ENCODE results near the gene HINFP. TPM values are rescaled to one million over a fixed set of nuclear protein-coding genes. Genes with fewer than 3 reads are reported as not detected.
A peak's percentile ranks its signal among the peaks of the same experiment; 100 is the strongest.
"Not testable (repeated sequence)": the region's sequence is repeated elsewhere in the genome, so short reads cannot be mapped to it uniquely, and the experiment has no call there.

The HINFP gene
- total RNA-seq, 1 donor from 2014 or later: 30.4 TPM

DNA sequence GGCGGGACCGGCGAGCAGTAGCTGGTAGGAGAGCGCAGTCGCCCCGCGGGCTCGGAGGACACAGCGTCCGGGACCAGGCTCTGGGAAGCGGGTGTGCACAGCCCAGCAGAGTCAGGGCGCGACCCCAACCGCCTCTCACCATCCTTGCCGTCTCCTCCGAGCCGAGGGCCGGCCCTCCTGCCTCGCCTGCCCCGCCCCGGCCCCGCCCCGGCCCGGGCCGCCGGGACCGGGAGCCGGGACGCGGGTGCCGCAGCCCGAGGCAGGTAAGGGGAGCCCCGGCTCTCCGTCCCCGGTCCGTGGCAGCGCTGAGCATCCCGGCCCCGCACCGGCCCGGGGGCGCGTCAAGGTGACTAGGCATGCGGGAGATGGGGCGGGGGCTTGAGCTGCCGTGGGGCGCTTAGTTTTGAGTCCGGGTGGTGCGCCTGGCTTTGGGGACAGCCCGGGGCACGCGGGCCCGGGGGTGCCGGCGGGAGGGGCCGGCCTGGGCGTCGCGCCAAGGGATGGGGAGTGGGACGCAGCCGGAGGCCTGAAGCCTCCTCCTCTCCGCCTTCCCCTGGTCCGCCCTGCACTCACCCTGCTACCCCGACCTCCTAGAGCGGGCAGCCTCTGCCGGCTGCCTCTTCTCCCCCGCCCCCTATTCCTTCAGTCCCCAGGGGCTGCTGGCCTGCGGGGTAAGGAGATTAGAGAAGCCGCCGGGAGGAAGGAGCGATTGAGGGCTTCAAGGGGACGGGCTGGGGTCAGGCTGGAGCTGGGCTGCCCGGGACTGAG lies 27.8 kb downstream of the HINFP start, which contains the start of gene ABCG4:
TSS of gene ABCG4 (plus strand) at position 35 of the 768 bp plus-strand sequence. CDS start 914 bp downstream, outside the sequence.
- peak; percentile 33 for ATAC-seq
- intact Hi-C loops (cut with DNase I): no loop called here
- DNase-seq (ENCODE audit: low spot score): no peak

DNA sequence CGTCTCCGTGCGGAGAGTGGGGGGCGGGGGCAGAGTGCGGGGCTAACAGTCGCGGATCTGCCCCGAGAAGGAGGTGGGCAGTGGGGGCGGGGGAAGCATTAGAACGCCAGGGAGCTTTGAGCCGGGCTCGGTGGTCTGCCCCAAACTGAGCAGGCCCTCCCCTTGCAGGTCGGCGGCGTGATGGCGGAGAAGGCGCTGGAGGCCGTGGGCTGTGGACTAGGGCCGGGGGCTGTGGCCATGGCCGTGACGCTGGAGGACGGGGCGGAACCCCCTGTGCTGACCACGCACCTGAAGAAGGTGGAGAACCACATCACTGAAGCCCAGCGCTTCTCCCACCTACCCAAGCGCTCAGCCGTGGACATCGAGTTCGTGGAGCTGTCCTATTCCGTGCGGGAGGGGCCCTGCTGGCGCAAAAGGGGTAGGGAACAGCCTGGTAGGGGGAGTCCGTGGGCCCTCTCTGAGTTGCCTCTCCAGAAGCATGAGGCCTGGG lies 28.5 kb downstream of the HINFP start:
- no peak for DNase-seq (ENCODE audit: low spot score)
- no peak for ATAC-seq
- intact Hi-C loops (cut with DNase I): no loop called here

DNA sequence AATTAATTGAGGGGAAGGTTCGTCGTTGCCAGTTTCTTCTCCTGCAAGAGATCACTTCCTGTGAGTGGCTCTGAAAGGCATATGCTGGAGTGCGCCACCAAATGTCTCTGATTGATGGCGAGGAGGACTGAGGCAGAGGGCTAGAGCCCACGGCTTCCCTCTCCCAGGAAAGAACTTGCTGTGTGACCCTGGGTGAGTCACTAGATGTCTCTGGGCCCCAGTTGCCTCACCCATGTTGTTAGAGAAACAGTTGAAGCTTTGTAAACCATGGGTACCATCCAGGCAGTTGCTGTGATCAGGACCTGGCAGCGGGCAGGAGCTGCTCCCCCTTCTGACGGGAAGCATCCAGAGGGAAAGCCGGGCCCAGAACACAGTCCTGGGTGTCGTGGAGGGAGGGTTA lies 30.7 kb downstream of the HINFP start:
- DNase-seq (ENCODE audit: low spot score) (no peak), ATAC-seq (no peak)
- intact Hi-C loops (cut with DNase I): no loop called here

DNA sequence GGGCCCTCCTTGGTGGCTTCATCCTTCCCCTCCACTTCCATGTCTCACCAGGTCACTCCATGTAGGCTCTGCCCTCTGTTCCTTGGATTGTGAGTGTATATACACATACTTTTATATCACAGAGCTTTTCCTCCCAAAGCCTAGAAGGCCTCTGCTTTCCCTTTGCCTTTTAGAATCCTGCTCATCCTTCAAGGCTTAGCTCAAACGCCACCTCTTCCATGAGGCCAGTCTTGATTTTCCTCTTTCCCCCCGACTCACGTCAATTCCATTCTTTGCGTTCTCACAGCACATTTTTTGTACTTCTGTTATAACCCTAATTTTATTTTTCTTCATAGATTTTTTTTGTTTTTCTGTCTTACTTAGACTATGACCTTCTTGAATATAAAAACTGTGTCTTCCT lies 31.2 kb downstream of the HINFP start:
- DNase-seq (ENCODE audit: low spot score): no peak
- intact Hi-C loops (cut with DNase I): no loop called here
- no peak for ATAC-seq

DNA sequence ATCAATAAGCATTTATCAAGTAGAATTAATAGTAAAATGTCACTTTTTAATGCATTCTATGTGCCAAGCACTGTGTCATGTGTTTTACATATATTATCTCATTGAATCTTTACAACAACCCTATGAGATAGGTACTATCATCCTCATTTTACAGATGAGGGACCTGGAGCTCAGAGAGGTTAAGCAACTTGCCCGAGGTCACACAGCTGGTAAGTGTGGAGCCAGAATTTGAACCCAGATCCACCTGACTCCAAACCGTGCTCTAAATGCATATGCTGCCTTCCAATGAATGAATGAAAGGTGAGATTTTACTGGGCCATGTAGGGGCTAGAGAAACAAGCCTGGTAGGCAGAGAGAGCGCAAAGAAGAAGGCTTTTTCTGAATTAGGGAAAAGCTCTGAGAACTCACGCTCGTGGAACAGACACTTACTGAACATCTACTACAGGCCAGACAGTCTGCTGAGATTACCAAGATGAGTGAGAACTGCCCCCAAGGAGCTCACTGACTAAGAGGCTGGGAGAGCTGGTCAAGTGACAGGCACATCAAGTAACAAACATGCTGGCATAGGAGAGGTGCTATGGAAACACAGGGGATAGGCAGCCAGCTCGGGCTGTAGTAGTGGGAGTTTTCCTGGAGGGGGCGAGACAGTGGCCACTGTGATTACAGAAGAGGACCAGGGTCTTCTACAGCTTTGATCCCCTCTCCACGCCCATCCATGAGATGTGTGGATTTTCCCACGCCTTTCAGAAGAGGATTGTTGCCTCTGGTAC lies 31.9 kb downstream of the HINFP start:
- DNase-seq (ENCODE audit: low spot score) (no peak), ATAC-seq (no peak)
- intact Hi-C loops (cut with DNase I): no loop called here

DNA sequence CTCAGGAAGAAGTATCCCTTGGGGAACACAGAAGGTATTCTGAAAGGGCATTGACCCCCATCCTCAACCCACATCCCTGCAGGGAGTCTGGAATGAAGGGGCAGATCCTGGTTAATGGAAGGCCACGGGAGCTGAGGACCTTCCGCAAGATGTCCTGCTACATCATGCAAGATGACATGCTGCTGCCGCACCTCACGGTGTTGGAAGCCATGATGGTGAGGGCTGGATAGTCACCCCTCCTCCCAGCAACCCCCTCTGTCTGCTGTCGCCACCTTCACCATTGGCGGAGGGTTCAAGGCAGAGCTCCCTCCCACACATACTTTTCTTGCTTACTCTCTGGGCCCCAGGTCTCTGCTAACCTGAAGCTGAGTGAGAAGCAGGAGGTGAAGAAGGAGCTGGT lies 32.8 kb downstream of the HINFP start:
- intact Hi-C loops (cut with DNase I): no loop called here
- ATAC-seq (no peak), DNase-seq (ENCODE audit: low spot score) (no peak)

DNA sequence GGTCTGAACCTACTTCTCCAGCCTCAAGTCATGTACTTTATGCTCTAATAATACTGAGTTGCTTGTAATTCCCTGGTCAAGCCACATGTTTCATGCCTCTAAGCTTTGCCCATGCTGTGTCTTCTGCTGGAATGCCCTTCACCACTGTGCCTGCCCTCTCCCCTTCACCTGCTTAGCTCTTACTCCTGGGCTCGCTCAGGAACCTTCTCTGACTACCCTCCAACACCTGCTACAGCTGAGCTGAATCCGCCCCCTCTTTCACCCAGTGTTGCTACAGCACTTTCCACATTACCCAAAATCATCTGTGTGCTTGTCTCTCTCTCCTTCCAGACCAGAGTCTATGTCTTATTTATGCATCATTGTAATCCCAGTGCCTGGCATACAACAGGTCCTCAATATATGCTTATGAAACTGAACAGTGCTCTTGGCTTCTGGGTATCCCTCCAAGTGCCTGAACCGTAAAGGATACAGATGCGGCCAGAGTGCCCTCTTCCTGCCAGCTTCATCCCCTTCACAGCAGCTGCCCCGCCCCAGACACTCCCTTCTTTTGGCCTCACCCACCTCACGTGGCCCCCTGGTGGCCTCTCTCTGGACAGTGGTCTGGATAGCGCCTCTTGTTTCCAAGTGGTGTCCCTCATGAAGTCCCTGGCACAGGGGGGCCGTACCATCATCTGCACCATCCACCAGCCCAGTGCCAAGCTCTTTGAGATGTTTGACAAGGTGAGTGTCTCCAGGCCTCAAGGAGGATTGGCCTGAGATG lies 34.5 kb downstream of the HINFP start:
- intact Hi-C loops (cut with DNase I): no loop called here
- ATAC-seq: no peak
- no peak for DNase-seq (ENCODE audit: low spot score)

DNA sequence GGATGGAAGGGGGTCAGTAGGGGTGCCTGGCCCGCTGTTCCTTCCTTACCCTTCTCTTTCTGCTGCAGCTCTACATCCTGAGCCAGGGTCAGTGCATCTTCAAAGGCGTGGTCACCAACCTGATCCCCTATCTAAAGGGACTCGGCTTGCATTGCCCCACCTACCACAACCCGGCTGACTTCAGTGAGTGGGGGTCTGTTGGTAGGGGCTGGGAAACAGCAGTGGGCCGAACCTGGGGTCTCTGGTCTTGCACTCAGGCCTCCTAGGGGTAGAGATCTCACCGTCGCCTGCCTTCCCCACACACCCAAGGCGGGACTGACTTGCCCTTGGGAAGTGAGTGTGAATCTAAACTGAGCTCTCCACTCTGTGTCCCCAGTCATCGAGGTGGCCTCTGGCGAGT lies 35.1 kb downstream of the HINFP start:
- intact Hi-C loops (cut with DNase I): no loop called here
- no peak for DNase-seq (ENCODE audit: low spot score)
- ATAC-seq: no peak

DNA sequence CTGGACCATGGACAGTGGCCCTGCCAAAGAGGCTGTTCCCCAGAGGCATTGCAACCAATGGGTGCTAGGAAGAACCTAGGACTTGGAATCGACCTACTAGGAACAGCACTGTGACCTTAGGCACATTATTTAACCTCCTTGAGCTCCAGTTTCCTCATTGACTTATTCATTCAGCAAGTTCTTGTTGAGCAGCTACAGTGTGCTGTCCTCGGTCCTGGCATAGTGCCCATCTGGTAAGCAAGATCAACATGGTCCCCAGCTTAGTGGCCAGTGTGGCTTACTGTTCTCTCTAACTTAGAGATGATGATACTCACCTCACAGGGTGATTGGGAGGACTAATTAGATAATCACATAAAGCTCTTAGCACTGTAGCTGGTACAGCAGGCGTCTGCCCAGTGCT lies 35.7 kb downstream of the HINFP start:
- intact Hi-C loops (cut with DNase I): no loop called here
- DNase-seq (ENCODE audit: low spot score): no peak
- ATAC-seq: no peak

DNA sequence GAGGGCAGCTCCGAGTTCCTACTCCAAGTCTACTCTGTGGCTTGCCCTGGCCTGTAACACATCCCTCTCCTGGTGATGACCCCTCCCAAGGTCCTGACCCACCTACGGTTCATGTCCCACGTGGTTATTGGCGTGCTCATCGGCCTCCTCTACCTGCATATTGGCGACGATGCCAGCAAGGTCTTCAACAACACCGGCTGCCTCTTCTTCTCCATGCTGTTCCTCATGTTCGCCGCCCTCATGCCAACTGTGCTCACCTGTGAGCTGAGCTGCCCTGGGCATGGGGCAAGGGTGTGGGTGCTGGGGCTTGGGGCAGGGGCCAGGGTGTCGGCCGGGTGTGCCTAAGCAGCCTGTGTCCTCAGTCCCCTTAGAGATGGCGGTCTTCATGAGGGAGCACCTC lies 37.1 kb downstream of the HINFP start:
- ATAC-seq (no peak), DNase-seq (ENCODE audit: low spot score) (no peak)
- intact Hi-C loops (cut with DNase I): no loop called here

DNA sequence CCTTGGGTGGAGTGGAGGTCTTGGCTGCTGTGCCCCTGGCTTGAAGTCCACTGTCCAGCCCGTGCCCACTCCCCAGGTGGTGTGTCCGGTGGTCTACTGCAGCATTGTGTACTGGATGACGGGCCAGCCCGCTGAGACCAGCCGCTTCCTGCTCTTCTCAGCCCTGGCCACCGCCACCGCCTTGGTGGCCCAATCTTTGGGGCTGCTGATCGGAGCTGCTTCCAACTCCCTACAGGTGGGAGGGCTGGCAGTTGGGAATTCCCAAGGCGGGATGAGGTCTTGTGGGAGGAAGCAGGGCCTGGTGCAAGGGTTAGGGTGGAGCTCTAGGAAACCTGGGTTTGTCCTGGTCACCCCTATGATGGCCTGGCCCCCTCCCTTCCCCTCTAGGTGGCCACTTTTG lies 38.8 kb downstream of the HINFP start:
- intact Hi-C loops (cut with DNase I): no loop called here
- ATAC-seq: no peak

DNA sequence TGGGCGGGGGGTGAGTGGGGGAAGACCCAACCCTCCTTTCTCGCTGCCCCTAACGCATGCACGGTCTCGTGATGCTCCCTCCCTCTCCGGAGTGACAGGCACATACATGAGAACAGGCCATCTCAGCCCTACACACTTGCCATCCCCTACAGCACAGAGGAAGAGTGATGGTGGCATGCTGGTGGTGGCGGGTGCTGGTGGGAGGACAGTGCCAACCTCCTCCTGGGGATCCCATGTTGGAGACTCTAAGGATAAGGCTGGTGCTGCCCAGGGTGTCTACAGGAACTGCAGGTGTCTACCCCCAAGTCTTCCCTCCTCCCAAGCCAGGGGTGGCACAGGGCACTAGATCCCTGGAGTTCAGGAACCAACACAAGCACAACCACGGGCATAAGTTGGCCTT lies 40.5 kb downstream of the HINFP start:
- ATAC-seq: no peak
- no peak for DNase-seq (ENCODE audit: low spot score)
- intact Hi-C loops (cut with DNase I): no loop called here

More for the DNA sequence above, 38.8 kb downstream of the HINFP start:
- DNase-seq (ENCODE audit: low spot score): no peak

DNA sequence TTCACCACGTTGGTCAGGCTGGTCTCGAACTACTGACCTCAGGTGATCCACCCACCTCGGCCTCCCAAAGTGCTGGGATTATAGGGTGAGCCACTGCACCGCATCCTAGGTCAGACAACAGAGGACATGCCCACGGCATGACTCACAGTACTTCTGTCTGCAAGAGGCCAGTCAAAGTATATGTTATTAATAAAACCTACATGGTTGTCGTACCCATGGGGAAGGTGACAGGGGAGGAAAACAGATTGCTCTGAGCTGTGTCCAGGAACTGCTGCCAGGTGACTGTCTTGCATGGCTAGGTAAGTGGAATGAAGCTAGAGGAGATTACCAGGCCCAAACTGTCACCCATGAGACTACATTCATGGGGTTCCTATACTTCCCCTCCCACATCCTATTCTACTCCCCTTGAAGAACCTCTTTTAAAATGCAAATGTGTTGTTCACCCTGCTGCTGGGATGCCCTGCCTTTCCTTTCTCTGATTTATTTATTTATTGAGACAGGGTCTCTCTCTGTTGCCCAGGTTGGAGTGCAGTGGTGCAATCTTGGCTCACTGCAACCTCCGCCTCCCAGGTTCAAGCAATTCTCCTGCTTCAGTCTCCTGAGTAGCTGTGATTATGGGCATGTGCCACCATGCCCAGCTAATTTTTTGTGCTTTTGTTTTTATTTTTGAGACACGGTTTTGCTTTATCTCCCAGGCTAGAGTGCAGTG lies 45.1 kb downstream of the HINFP start:
- DNase-seq (ENCODE audit: low spot score) (no peak), ATAC-seq (no peak)
- intact Hi-C loops (cut with DNase I): no loop called here

DNA sequence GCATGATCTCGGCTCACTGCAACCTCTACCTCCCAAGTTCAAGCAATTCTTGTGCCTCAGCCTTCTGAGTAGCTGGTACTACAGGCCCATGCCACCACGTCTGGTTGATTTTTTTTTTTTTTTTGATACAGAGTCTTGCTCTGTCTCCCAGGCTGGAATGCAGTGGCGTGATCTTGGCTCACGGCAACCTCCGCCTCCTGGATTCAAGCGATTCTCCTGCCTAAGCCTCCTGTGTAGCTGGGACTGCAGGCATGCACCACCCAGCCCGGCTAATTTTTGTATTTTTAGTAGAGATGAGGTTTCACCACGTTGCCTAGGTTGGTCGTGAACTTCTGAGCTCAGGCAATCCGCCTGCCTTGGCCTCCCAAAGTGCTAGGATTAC lies 45.7 kb downstream of the HINFP start:
- ATAC-seq; DNase-seq (ENCODE audit: low spot score); intact Hi-C loops (cut with DNase I): not testable (repeated sequence)

DNA sequence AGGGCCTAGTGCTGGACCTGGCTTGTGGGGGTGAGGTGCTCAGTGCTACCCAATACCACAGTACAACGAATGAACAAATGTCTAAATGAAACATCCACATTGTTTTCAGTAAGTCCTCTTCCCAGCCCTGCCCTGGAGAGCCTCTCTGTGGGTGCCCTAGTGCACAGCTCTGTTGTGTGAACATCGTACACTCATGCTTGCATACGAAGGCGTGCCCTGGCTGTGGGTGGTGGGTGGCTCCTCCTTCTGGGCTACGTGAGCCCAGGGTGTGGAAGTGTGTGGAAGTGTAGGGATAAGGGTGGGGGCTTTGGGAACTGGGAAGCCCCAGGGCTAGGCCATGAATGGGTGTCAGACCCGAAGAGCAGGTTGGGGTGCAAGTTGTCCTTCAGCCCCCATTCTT lies 46.6 kb downstream of the HINFP start:
- no peak for DNase-seq (ENCODE audit: low spot score)
- peak; percentile 44 for ATAC-seq
- intact Hi-C loops (cut with DNase I): no loop called here

DNA sequence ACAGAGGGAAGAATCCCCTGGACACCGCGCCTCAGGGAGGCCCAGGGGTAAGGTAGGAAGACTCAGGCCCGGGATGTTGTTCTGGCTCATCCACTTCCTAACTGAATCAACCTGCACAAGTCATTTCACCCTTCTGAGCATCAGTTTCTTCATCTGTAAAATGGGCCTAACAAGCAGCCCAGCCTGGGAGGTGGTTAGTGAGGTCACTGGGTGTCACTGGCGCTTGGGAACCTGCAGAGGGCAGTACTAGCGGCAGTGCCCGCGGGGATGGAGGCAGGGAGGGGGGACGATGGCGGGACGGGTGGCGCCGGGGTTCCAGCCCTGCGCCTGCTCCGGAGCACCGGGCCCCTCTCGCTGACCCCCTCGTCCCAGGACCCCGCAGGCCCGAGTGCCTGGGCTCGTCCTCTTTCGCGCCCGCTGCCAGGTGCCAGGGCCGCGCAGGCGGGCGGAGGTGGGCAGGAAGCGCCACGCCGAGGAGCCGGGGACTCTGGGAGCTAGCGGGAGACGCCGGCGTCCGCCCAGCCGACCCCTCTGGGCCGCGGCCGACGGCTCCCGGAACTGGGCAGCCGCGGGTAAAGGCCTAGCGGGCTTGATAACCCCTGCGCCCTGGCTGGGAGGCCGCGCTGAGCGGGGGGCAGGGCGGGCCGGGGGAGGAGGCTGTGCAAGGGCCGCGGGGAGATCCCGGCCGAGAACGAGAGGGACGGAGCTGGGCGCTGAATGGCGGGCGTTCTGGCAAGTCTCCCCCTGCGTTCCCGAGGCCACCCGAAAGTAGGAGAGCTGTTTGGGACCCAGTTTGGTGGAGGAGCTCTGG lies 47.3 kb downstream of the HINFP start, which contains the start of gene NLRX1:
TSS of gene NLRX1 (plus strand) at position 255 of the 811 bp plus-strand sequence. CDS start 2,679 bp downstream, outside the sequence.
- ATAC-seq (peak; percentile 95), DNase-seq (ENCODE audit: low spot score) (peak; percentile 87)
- intact Hi-C loops (cut with DNase I): no loop called here

DNA sequence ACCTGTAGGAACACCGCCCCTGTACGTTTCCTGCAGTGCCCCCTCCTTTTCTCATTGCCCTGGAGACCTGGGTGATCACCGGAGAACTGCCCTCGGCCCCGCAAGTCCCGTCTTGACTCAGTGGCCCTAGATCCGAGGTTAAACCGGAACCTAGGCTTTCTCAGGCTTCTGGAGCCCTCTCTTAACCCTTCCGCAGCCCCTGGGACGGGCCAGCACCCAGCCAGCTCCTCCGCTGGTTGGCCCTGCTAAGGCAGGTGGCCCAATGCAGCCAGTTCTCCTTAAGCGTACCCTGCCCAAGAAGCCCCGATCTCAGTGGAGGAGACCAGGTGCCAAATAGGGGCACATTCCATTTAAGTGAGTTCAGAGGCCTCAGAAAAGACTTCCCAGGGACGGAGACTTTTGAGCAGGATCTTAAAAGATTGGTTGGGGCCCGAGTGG lies 47.9 kb downstream of the HINFP start:
- intact Hi-C loops (cut with DNase I): no loop called here
- ATAC-seq (peak; percentile 55), DNase-seq (ENCODE audit: low spot score) (no peak)

DNA sequence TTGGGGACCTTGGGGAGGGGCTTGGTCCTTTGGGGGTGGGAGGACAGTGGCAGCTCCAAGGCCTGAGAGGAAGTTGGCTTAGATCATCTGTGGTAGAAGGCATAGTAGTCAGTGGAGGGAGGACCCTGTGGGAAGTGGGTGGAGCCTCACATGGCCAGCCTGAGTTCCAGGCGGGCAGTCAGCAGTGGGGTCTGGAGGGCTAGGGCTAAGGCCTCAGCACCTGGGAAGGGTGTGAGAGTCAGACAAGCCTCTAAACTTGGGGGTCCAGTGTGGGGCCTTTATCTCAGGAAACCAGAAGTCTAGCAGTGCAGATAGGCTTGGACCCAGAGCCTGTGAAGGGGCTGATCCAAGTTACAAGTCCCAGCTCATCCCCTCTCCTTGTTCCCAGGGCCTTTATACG lies 51.1 kb downstream of the HINFP start:
- ATAC-seq (no peak), DNase-seq (ENCODE audit: low spot score) (no peak)
- intact Hi-C loops (cut with DNase I): no loop called here
